Neural progenitor cell (in vitro differentiated cells): ENCODE measurements around the gene POU6F1.

Source experiments
- EZH2phosphoT487 ChIP-seq: fragments of 200-600 bp; sonication (generic); IDR thresholded peaks from 2 replicates; pipeline ENCODE4 v1.6.1; 2017; ENCODE audit warnings: antibody characterized with exemption
- TF ChIP-seq, protein P1 (sequence below): fragments of 200-600 bp; sonication (generic); IDR thresholded peaks from 2 replicates; pipeline ENCODE4 v1.5.1; 2017; ENCODE audit warnings: antibody characterized with exemption, mild to moderate bottlenecking

DNA sequence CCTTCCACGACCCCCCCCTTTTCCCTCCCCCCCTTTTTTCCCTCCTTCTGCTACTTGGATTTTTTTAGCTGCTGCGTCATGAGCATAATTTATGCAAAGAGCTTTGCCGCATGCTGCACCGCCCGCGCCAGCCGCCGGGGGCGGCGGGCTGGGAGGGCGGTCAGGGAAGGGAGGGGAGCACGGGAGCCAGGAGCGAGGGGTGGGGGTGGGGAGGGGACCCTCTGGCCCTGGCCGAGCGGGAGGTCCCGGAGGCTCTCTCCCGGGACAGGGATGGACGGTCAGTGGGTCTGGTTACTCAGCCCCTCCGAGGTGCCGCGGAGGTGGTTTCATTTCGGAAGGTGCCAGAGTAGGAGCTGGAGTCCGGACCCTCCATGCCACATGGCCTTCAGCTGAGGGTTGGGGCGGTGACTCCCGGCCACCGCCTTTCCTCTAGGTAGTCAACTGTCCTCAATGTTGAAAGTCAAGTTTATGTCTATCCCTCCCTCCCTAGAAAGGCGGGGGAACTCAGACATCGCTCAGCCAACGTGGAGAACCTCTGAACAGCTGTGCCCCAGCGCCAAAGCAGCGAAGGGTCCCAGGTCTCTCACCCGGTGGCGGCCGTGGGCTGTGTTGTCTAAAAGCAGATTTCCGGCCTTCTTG, at the start of gene POU6F1:
- TF ChIP-seq, protein P1, sequence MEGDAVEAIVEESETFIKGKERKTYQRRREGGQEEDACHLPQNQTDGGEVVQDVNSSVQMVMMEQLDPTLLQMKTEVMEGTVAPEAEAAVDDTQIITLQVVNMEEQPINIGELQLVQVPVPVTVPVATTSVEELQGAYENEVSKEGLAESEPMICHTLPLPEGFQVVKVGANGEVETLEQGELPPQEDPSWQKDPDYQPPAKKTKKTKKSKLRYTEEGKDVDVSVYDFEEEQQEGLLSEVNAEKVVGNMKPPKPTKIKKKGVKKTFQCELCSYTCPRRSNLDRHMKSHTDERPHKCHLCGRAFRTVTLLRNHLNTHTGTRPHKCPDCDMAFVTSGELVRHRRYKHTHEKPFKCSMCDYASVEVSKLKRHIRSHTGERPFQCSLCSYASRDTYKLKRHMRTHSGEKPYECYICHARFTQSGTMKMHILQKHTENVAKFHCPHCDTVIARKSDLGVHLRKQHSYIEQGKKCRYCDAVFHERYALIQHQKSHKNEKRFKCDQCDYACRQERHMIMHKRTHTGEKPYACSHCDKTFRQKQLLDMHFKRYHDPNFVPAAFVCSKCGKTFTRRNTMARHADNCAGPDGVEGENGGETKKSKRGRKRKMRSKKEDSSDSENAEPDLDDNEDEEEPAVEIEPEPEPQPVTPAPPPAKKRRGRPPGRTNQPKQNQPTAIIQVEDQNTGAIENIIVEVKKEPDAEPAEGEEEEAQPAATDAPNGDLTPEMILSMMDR = peak; percentile 58
- no peak for TF ChIP-seq EZH2phosphoT487
